Activated naive CD8-positive, alpha-beta T cell treated with anti-CD3 and anti-CD28 coated beads for 36 hours (primary cell): Measurements from ENCODE around the gene IRAK2. TPM values are rescaled to one million over a fixed set of nuclear protein-coding genes. Genes with fewer than 3 reads are reported as not detected.
"Not testable (repeated sequence)": the region's sequence is repeated elsewhere in the genome, so short reads cannot be mapped to it uniquely, and the experiment has no call there.

ENCODE experiments used
- DNase-seq: peaks from one replicate; pipeline ENCODE4 v3.0.0; 2021
- H3K27ac Mint-ChIP-seq: one replicate; pipeline ENCODE4 v1.8.0; 2022; ENCODE audit warnings: mild to moderate bottlenecking, moderate library complexity, mixed read lengths
- H3K27me3 Mint-ChIP-seq: one replicate; pipeline ENCODE4 v1.8.0; 2022; ENCODE audit warnings: mild to moderate bottlenecking, mixed read lengths
- H3K36me3 Mint-ChIP-seq: one replicate; pipeline ENCODE4 v1.8.0; 2021; ENCODE audit warnings: mild to moderate bottlenecking, mixed read lengths
- H3K4me1 Mint-ChIP-seq: one replicate; pipeline ENCODE4 v1.8.0; 2021; ENCODE audit warnings: mixed read lengths
- H3K4me3 Mint-ChIP-seq: one replicate; pipeline ENCODE4 v1.8.0; 2022; ENCODE audit warnings: mild to moderate bottlenecking, moderate library complexity, mixed read lengths
- H3K9me3 Mint-ChIP-seq: one replicate; pipeline ENCODE4 v1.8.0; 2022; ENCODE audit warnings: mixed read lengths
- total RNA-seq, 2 experiments: library from RNA; stranded (reverse); gene quantifications; one replicate each; pipeline ENCODE4 v1.2.3, GENCODE V29; 2021

Gene IRAK2
- total RNA-seq, 2 experiments from 2014 or later: 2.6 to 3.1 TPM

- Mint-ChIP-seq H3K4me1 (peaks cover 69% of the 10 kb centered on the region), H3K4me3 (peak overlapping the region; percentile 63), H3K9me3 (no peaks in the 10 kb centered on the region), H3K27ac (peak overlapping the region; percentile 82), H3K27me3 (no peaks in the 10 kb centered on the region), H3K36me3 (peaks cover 75% of the 10 kb centered on the region)
- peak; percentile 72 for DNase-seq
These were observed 99.1 kb downstream of the IRAK2 start for GRCh38 chr3:10263646-10264363.

GRCh38 chr3:10265833-10266232 lies 101.1 kb downstream of the IRAK2 start:
- no peak for DNase-seq
- no peaks in the 10 kb centered on the region for H3K27me3 Mint-ChIP-seq
- no peak overlapping the region for H3K27ac Mint-ChIP-seq
- peaks cover 62% of the 10 kb centered on the region for H3K4me1 Mint-ChIP-seq
- peak overlapping the region; percentile 8 for H3K4me3 Mint-ChIP-seq
- H3K36me3 Mint-ChIP-seq: peaks cover 67% of the 10 kb centered on the region
- no peaks in the 10 kb centered on the region for H3K9me3 Mint-ChIP-seq

GRCh38 chr3:10266936-10267335 lies 102.2 kb downstream of the IRAK2 start:
- Mint-ChIP-seq H3K4me1 (peaks cover 58% of the 10 kb centered on the region), H3K36me3 (peaks cover 59% of the 10 kb centered on the region), H3K27ac (peak overlapping the region; percentile 3)
- H3K27me3 Mint-ChIP-seq, H3K4me3 Mint-ChIP-seq, DNase-seq, H3K9me3 Mint-ChIP-seq: not testable (repeated sequence)

- H3K36me3 Mint-ChIP-seq: peaks cover 54% of the 10 kb centered on the region
- H3K27me3 Mint-ChIP-seq: no peaks in the 10 kb centered on the region
- no peak overlapping the region for H3K4me3 Mint-ChIP-seq
- H3K27ac Mint-ChIP-seq: no peak overlapping the region
- no peak for DNase-seq
- no peaks in the 10 kb centered on the region for H3K9me3 Mint-ChIP-seq
- peaks cover 55% of the 10 kb centered on the region for H3K4me1 Mint-ChIP-seq
These were observed 103.4 kb downstream of the IRAK2 start for GRCh38 chr3:10268116-10268515.

GRCh38 chr3:10268930-10269329 lies 104.2 kb downstream of the IRAK2 start:
- no peaks in the 10 kb centered on the region for H3K9me3 Mint-ChIP-seq
- DNase-seq: no peak
- H3K4me1 Mint-ChIP-seq: peaks cover 54% of the 10 kb centered on the region
- H3K27ac Mint-ChIP-seq: no peak overlapping the region
- H3K4me3 Mint-ChIP-seq: no peak overlapping the region
- peaks cover 52% of the 10 kb centered on the region for H3K36me3 Mint-ChIP-seq
- no peaks in the 10 kb centered on the region for H3K27me3 Mint-ChIP-seq

- Mint-ChIP-seq H3K9me3 (no peaks in the 10 kb centered on the region), H3K36me3 (peaks cover 48% of the 10 kb centered on the region), H3K4me3 (no peak overlapping the region), H3K27ac (no peak overlapping the region), H3K4me1 (peaks cover 53% of the 10 kb centered on the region), H3K27me3 (no peaks in the 10 kb centered on the region)
- DNase-seq: no peak
These were observed 104.7 kb downstream of the IRAK2 start for GRCh38 chr3:10269443-10269842.

GRCh38 chr3:10272476-10272875 lies 107.8 kb downstream of the IRAK2 start:
- peaks cover 28% of the 10 kb centered on the region for H3K36me3 Mint-ChIP-seq
- H3K9me3 Mint-ChIP-seq, H3K27ac Mint-ChIP-seq, H3K4me3 Mint-ChIP-seq, H3K27me3 Mint-ChIP-seq, DNase-seq: not testable (repeated sequence)
- H3K4me1 Mint-ChIP-seq: peaks cover 36% of the 10 kb centered on the region

- Mint-ChIP-seq H3K27ac (no peak overlapping the region), H3K9me3 (no peaks in the 10 kb centered on the region), H3K27me3 (no peaks in the 10 kb centered on the region), H3K4me1 (peaks cover 34% of the 10 kb centered on the region), H3K4me3 (no peak overlapping the region), H3K36me3 (peaks cover 26% of the 10 kb centered on the region)
- DNase-seq: no peak
These were observed 108.3 kb downstream of the IRAK2 start for GRCh38 chr3:10272977-10273376.

- Mint-ChIP-seq H3K4me1 (peaks cover 33% of the 10 kb centered on the region), H3K27me3 (no peaks in the 10 kb centered on the region), H3K36me3 (peaks cover 20% of the 10 kb centered on the region), H3K9me3 (no peaks in the 10 kb centered on the region), H3K4me3 (no peak overlapping the region), H3K27ac (no peak overlapping the region)
- no peak for DNase-seq
These were observed 109.1 kb downstream of the IRAK2 start for GRCh38 chr3:10273702-10274305.

GRCh38 chr3:10274601-10275000 lies 109.9 kb downstream of the IRAK2 start:
- DNase-seq: no peak
- Mint-ChIP-seq H3K4me1 (peaks cover 33% of the 10 kb centered on the region), H3K27ac (peak overlapping the region; percentile 17), H3K27me3 (no peaks in the 10 kb centered on the region), H3K36me3 (peaks cover 16% of the 10 kb centered on the region), H3K4me3 (no peak overlapping the region), H3K9me3 (no peaks in the 10 kb centered on the region)

- DNase-seq: no peak
- H3K4me3 Mint-ChIP-seq: no peak overlapping the region
- H3K4me1 Mint-ChIP-seq: peaks cover 32% of the 10 kb centered on the region
- H3K36me3 Mint-ChIP-seq: peaks cover 20% of the 10 kb centered on the region
- H3K9me3 Mint-ChIP-seq: no peaks in the 10 kb centered on the region
- H3K27ac Mint-ChIP-seq: peak overlapping the region; percentile 52
- H3K27me3 Mint-ChIP-seq: no peaks in the 10 kb centered on the region
These were observed 112.5 kb downstream of the IRAK2 start for GRCh38 chr3:10277115-10277625.

GRCh38 chr3:10278501-10278900 lies 113.8 kb downstream of the IRAK2 start:
- no peaks in the 10 kb centered on the region for H3K27me3 Mint-ChIP-seq
- DNase-seq: no peak
- peaks cover 30% of the 10 kb centered on the region for H3K4me1 Mint-ChIP-seq
- no peaks in the 10 kb centered on the region for H3K9me3 Mint-ChIP-seq
- H3K36me3 Mint-ChIP-seq: peaks cover 14% of the 10 kb centered on the region
- H3K27ac Mint-ChIP-seq: no peak overlapping the region
- no peak overlapping the region for H3K4me3 Mint-ChIP-seq

GRCh38 chr3:10279384-10280176 lies 114.9 kb downstream of the IRAK2 start:
- Mint-ChIP-seq H3K4me1 (peaks cover 33% of the 10 kb centered on the region), H3K27me3 (no peaks in the 10 kb centered on the region), H3K36me3 (peaks cover 12% of the 10 kb centered on the region), H3K9me3 (no peaks in the 10 kb centered on the region), H3K27ac (peak overlapping the region; percentile 7), H3K4me3 (no peak overlapping the region)
- DNase-seq: no peak

GRCh38 chr3:10280177-10280529 lies 115.4 kb downstream of the IRAK2 start:
- H3K9me3 Mint-ChIP-seq: no peaks in the 10 kb centered on the region
- no peak overlapping the region for H3K27ac Mint-ChIP-seq
- no peak for DNase-seq
- no peaks in the 10 kb centered on the region for H3K27me3 Mint-ChIP-seq
- peaks cover 12% of the 10 kb centered on the region for H3K36me3 Mint-ChIP-seq
- no peak overlapping the region for H3K4me3 Mint-ChIP-seq
- peaks cover 35% of the 10 kb centered on the region for H3K4me1 Mint-ChIP-seq

- no peak overlapping the region for H3K27ac Mint-ChIP-seq
- no peaks in the 10 kb centered on the region for H3K9me3 Mint-ChIP-seq
- no peak overlapping the region for H3K4me3 Mint-ChIP-seq
- H3K27me3 Mint-ChIP-seq: no peaks in the 10 kb centered on the region
- no peak for DNase-seq
- peaks cover 35% of the 10 kb centered on the region for H3K4me1 Mint-ChIP-seq
- peaks cover 12% of the 10 kb centered on the region for H3K36me3 Mint-ChIP-seq
These were observed 115.9 kb downstream of the IRAK2 start for GRCh38 chr3:10280571-10280970.
